NCI-H524 treated with DMSO at 0.1 percent for 48 hours (cell line): ENCODE data around the gene TUBA4B.
"Not testable (repeated sequence)": the region's sequence is repeated elsewhere in the genome, so short reads cannot be mapped to it uniquely, and the experiment has no call there.

ENCODE experiments used
- DNase-seq: peaks from one replicate; lab custom pipeline; 2025; lab: John Stamatoyannopoulos, UW

TUBA4B gene

GRCh38 chr2:219277703-219278654, 24.9 kb downstream of the TUBA4B start:
- DNase-seq = no peak

GRCh38 chr2:219278655-219279150, 25.7 kb downstream of the TUBA4B start:
- no peak for DNase-seq

- DNase-seq = peak; percentile 61
Measured at GRCh38 chr2:219279151-219279915, 26.3 kb downstream of the TUBA4B start, which contains the start of gene DNAJB2. DNAJB2 (plus strand) TSS chr2:219279366; CDS start chr2:219279834, 468 bp downstream.

GRCh38 chr2:219279916-219280516, 27.0 kb downstream of the TUBA4B start:
- no peak for DNase-seq

GRCh38 chr2:219280651-219281050, 27.6 kb downstream of the TUBA4B start:
- DNase-seq = no peak

GRCh38 chr2:219281588-219281987, 28.5 kb downstream of the TUBA4B start:
- DNase-seq = no peak

- DNase-seq = no peak
Measured at GRCh38 chr2:219282375-219282774, 29.3 kb downstream of the TUBA4B start.

GRCh38 chr2:219282943-219283581, 30.0 kb downstream of the TUBA4B start:
- no peak for DNase-seq

- no peak for DNase-seq
Measured at GRCh38 chr2:219284501-219285372, 31.7 kb downstream of the TUBA4B start.

- no peak for DNase-seq
Measured at GRCh38 chr2:219285373-219285735, 32.3 kb downstream of the TUBA4B start.

- DNase-seq = no peak
Measured at GRCh38 chr2:219285894-219286425, 32.9 kb downstream of the TUBA4B start.

GRCh38 chr2:219286436-219287115, 33.5 kb downstream of the TUBA4B start:
- DNase-seq = no peak

GRCh38 chr2:219287116-219287440, 34.0 kb downstream of the TUBA4B start:
- not testable (repeated sequence) for DNase-seq

GRCh38 chr2:219287580-219288265, 34.7 kb downstream of the TUBA4B start:
- no peak for DNase-seq

GRCh38 chr2:219289195-219289536, 36.1 kb downstream of the TUBA4B start:
- no peak for DNase-seq

- no peak for DNase-seq
Measured at GRCh38 chr2:219289537-219290361, 36.7 kb downstream of the TUBA4B start.

- DNase-seq = no peak
Measured at GRCh38 chr2:219290381-219291171, 37.5 kb downstream of the TUBA4B start.

GRCh38 chr2:219291394-219291793, 38.4 kb downstream of the TUBA4B start:
- no peak for DNase-seq
